AG09319 (cell line): ENCODE results near the gene TDRD9.

Source experiments
- DNase-seq: peaks from one replicate; pipeline ENCODE4 v3.0.0-alpha.2; 2010; ENCODE audit warnings: low read depth; ENCODE audit errors: extremely low read depth
- CTCF ChIP-seq: IDR thresholded peaks from 2 replicates; pipeline ENCODE4 v1.5.1; 2011; ENCODE audit warnings: low read depth, mild to moderate bottlenecking, inconsistent platforms, low read length, moderate library complexity

Gene TDRD9

GRCh38 chr14:104009297-104009696 is 81.0 kb downstream of the TDRD9 start:
- DNase-seq: no peak

GRCh38 chr14:104011824-104012517 is 83.7 kb downstream of the TDRD9 start:
- DNase-seq: no peak
- TF ChIP-seq CTCF: no peak

More at GRCh38 chr14:104009297-104009696, 81.0 kb downstream of the TDRD9 start:
- TF ChIP-seq CTCF: no peak

- no peak for DNase-seq
- TF ChIP-seq CTCF: no peak
Measured at GRCh38 chr14:104014764-104015163, 86.5 kb downstream of the TDRD9 start.

- TF ChIP-seq CTCF: no peak
- DNase-seq: no peak
Measured at GRCh38 chr14:104016873-104017650, 88.8 kb downstream of the TDRD9 start.

- no peak for DNase-seq
- no peak for TF ChIP-seq CTCF
Measured at GRCh38 chr14:104019029-104019428, 90.8 kb downstream of the TDRD9 start.

GRCh38 chr14:104019806-104020205 is 91.5 kb downstream of the TDRD9 start:
- DNase-seq: no peak
- no peak for TF ChIP-seq CTCF

GRCh38 chr14:104020471-104020870 is 92.2 kb downstream of the TDRD9 start:
- no peak for DNase-seq
- TF ChIP-seq CTCF: no peak
